Activated CD4-positive, alpha-beta T cell treated with anti-CD3 and anti-CD28 coated beads for 24 hours (primary cell): ENCODE measurements around the gene ZDBF2.
"Not testable (repeated sequence)": the region's sequence is repeated elsewhere in the genome, so short reads cannot be mapped to it uniquely, and the experiment has no call there.

ENCODE experiments used
- DNase-seq, 2 donors: peaks; one replicate each; pipeline ENCODE4 v3.0.0-alpha.2; 2020; ENCODE audit warnings: low read depth in 2 of 2

ZDBF2 gene

GRCh38 chr2:206259376-206260187 lies 14.9 kb upstream of the ZDBF2 start:
- no peak for DNase-seq

GRCh38 chr2:206260188-206261012 lies 14.1 kb upstream of the ZDBF2 start:
- DNase-seq = no peak

GRCh38 chr2:206263959-206264603 lies 10.4 kb upstream of the ZDBF2 start:
- DNase-seq = no peak

- no peak for DNase-seq
These were observed 8.0 kb upstream of the ZDBF2 start for GRCh38 chr2:206266130-206267125.

GRCh38 chr2:206267567-206267966 lies 6.9 kb upstream of the ZDBF2 start:
- DNase-seq = no peak

- DNase-seq = no peak
These were observed 3.4 kb upstream of the ZDBF2 start for GRCh38 chr2:206271065-206271464.

GRCh38 chr2:206273905-206274304 lies 558 bp upstream of the ZDBF2 start:
- no peak for DNase-seq

GRCh38 chr2:206275312-206276055 lies 1.0 kb downstream of the ZDBF2 start:
- DNase-seq = no peak

GRCh38 chr2:206276169-206276942 lies 1.9 kb downstream of the ZDBF2 start:
- no peak for DNase-seq

GRCh38 chr2:206277503-206277902 lies 3.0 kb downstream of the ZDBF2 start:
- DNase-seq = no peak

GRCh38 chr2:206282746-206283145 lies 8.3 kb downstream of the ZDBF2 start:
- DNase-seq = no peak

- DNase-seq = no peak
These were observed 12.7 kb downstream of the ZDBF2 start for GRCh38 chr2:206287197-206287596.

GRCh38 chr2:206289391-206289790 lies 14.9 kb downstream of the ZDBF2 start:
- DNase-seq = no peak

GRCh38 chr2:206296128-206296527 lies 21.7 kb downstream of the ZDBF2 start:
- no peak for DNase-seq

- DNase-seq = not testable (repeated sequence)
These were observed 25.1 kb downstream of the ZDBF2 start for GRCh38 chr2:206299608-206300007.

GRCh38 chr2:206305523-206306245 lies 31.2 kb downstream of the ZDBF2 start:
- no peak for DNase-seq

GRCh38 chr2:206311026-206311425 lies 36.6 kb downstream of the ZDBF2 start:
- DNase-seq = no peak

GRCh38 chr2:206316141-206316540 lies 41.7 kb downstream of the ZDBF2 start:
- no peak for DNase-seq

- DNase-seq = no peak
These were observed 48.6 kb downstream of the ZDBF2 start for GRCh38 chr2:206323033-206323432.
